C4-2B (cell line): ENCODE results near the gene TMC5.

ENCODE experiments used
- ZFX ChIP-seq: fragments of 450-650 bp; IDR thresholded peaks from 2 replicates; pipeline ENCODE4 v1.6.1; 2017
- TF ChIP-seq, protein P1 (sequence below): fragments of 450-650 bp; conservative IDR thresholded peaks from 2 replicates; pipeline ENCODE4 v1.5.1; 2017; ENCODE audit warnings: mild to moderate bottlenecking

GRCh38 chr16:19460397-19460796, 42.7 kb downstream of the TMC5 start:
- TF ChIP-seq, protein P1, sequence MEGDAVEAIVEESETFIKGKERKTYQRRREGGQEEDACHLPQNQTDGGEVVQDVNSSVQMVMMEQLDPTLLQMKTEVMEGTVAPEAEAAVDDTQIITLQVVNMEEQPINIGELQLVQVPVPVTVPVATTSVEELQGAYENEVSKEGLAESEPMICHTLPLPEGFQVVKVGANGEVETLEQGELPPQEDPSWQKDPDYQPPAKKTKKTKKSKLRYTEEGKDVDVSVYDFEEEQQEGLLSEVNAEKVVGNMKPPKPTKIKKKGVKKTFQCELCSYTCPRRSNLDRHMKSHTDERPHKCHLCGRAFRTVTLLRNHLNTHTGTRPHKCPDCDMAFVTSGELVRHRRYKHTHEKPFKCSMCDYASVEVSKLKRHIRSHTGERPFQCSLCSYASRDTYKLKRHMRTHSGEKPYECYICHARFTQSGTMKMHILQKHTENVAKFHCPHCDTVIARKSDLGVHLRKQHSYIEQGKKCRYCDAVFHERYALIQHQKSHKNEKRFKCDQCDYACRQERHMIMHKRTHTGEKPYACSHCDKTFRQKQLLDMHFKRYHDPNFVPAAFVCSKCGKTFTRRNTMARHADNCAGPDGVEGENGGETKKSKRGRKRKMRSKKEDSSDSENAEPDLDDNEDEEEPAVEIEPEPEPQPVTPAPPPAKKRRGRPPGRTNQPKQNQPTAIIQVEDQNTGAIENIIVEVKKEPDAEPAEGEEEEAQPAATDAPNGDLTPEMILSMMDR: no peak
- no peak for TF ChIP-seq ZFX
